BJ (cell line): ENCODE results near the gene BLM. TPM values are rescaled to one million over a fixed set of nuclear protein-coding genes. Genes with fewer than 3 reads are reported as not detected.

Experiments used
- CTCF ChIA-PET: fragments of 350-600 bp; formaldehyde crosslinking; extraction: SDS; loops from one replicate; lab custom pipeline; 2021; ENCODE audit warnings: antibody characterized with exemption, inconsistent platforms; lab: Yijun Ruan, JAX
- POLR2A ChIA-PET: fragments of 300-600 bp; sonication (Branson Sonifier 250); formaldehyde crosslinking; extraction: SDS; loops from one replicate; lab custom pipeline; 2021; ENCODE audit warnings: antibody characterized with exemption; lab: Charles Lee
- DNase-seq: peaks from one replicate; pipeline ENCODE4 v3.0.0-alpha.2; 2011; ENCODE audit warnings: low read depth
- H3K27me3 ChIP-seq: 2 replicates; pipeline ENCODE4 v1.6.0; 2011; ENCODE audit warnings: low read length; ENCODE audit not compliant: control insufficient read depth, insufficient read depth
- H3K36me3 ChIP-seq: 2 replicates; pipeline ENCODE4 v1.5.1; 2011; ENCODE audit warnings: low read length; ENCODE audit not compliant: control insufficient read depth, insufficient read depth
- H3K4me3 ChIP-seq: 2 replicates; pipeline ENCODE4 v1.5.1; 2011; ENCODE audit warnings: low read depth, mild to moderate bottlenecking, control low read depth, low read length
- CTCF ChIP-seq: IDR thresholded peaks from 2 replicates; pipeline ENCODE4 v1.5.1; 2011; ENCODE audit warnings: low read depth, mild to moderate bottlenecking, control low read depth, inconsistent platforms, low read length, moderate library complexity; ENCODE audit not compliant: insufficient read depth
- polyA plus RNA-seq: library from polyadenylated mRNA; depleted of rRNA; stranded (reverse); fragments of >200 nt; gene quantifications from 2 replicates; pipeline ENCODE4 v1.2.3, GENCODE V29; 2011

The BLM gene
- polyA plus RNA-seq, 1 experiment = 1.3 TPM

GRCh38 chr15:90808517-90809235 is 91.5 kb downstream of the BLM start:
- Histone ChIP-seq H3K4me3 (no peak overlapping the region), H3K36me3 (no peaks in the 10 kb centered on the region), H3K27me3 (no peaks in the 10 kb centered on the region)
- DNase-seq = no peak
- ChIA-PET CTCF (interaction anchor here (1.2 kb wide), 1 partner anchor 12 kb away, joined by 3 read pairs; no protein-coding TSS in a partner anchor), POLR2A (no interaction called here)
- TF ChIP-seq CTCF = no peak

- POLR2A ChIA-PET = no interaction called here
- Histone ChIP-seq H3K4me3 (no peak overlapping the region), H3K36me3 (no peaks in the 10 kb centered on the region), H3K27me3 (no peaks in the 10 kb centered on the region)
- CTCF ChIA-PET = no interaction called here
- no peak for DNase-seq
- TF ChIP-seq CTCF = no peak
These were observed 92.4 kb downstream of the BLM start for GRCh38 chr15:90809536-90809935.

GRCh38 chr15:90810354-90810753 is 93.2 kb downstream of the BLM start:
- TF ChIP-seq CTCF = no peak
- H3K4me3 ChIP-seq = no peak overlapping the region
- no peaks in the 10 kb centered on the region for H3K27me3 ChIP-seq
- H3K36me3 ChIP-seq = no peaks in the 10 kb centered on the region
- no peak for DNase-seq
- CTCF ChIA-PET = interaction anchor here (1.2 kb wide), 1 partner anchor 76 kb away, joined by 3 read pairs; no protein-coding TSS in a partner anchor
- POLR2A ChIA-PET = no interaction called here

GRCh38 chr15:90812171-90812957 is 95.2 kb downstream of the BLM start:
- ChIA-PET POLR2A (no interaction called here), CTCF (no interaction called here)
- DNase-seq = no peak
- Histone ChIP-seq H3K36me3 (no peaks in the 10 kb centered on the region), H3K4me3 (no peak overlapping the region), H3K27me3 (no peaks in the 10 kb centered on the region)
- TF ChIP-seq CTCF = no peak

- CTCF ChIA-PET = no interaction called here
- no peak for TF ChIP-seq CTCF
These were observed 95.8 kb downstream of the BLM start for GRCh38 chr15:90812958-90813265.

More at GRCh38 chr15:90812958-90813265, 95.8 kb downstream of the BLM start:
- H3K4me3 ChIP-seq = no peak overlapping the region
- H3K27me3 ChIP-seq = no peaks in the 10 kb centered on the region
- POLR2A ChIA-PET = no interaction called here
- DNase-seq = no peak
- no peaks in the 10 kb centered on the region for H3K36me3 ChIP-seq
